OCI-LY1 (cell line): ENCODE results near the gene STK11IP.

ENCODE experiments used
- H2AFZ ChIP-seq: fragments of 200-600 bp; sonication (generic), shearing (Covaris generic); 2 replicates; pipeline ENCODE4 v1.6.0; 2014; ENCODE audit warnings: antibody characterized with exemption, mild to moderate bottlenecking, low read length
- H3F3A ChIP-seq: fragments of 200-600 bp; sonication (generic), shearing (Covaris generic); 2 replicates; pipeline ENCODE4 v1.6.0; 2014; ENCODE audit warnings: mild to moderate bottlenecking, antibody characterized with exemption, low read length, moderate library complexity; ENCODE audit not compliant: insufficient read depth
- H3K27ac ChIP-seq: fragments of 200-600 bp; sonication (generic); 2 replicates; pipeline ENCODE4 v1.5.1; 2014; ENCODE audit warnings: low read length, mixed run types, mild to moderate bottlenecking, low read depth; ENCODE audit not compliant: poor library complexity, severe bottlenecking
- H3K27me3 ChIP-seq: fragments of 200-600 bp; sonication (generic); 2 replicates; pipeline ENCODE4 v1.6.0; 2014; ENCODE audit warnings: antibody characterized with exemption, mild to moderate bottlenecking, low read length, moderate library complexity; ENCODE audit not compliant: insufficient read depth
- H3K36me3 ChIP-seq: fragments of 200-600 bp; sonication (generic); 2 replicates; pipeline ENCODE4 v1.6.1; 2014; ENCODE audit warnings: mild to moderate bottlenecking, antibody characterized with exemption, low read length, moderate library complexity, mixed read lengths; ENCODE audit not compliant: insufficient read depth
- H3K4me1 ChIP-seq: fragments of 200-600 bp; sonication (generic); 2 replicates; pipeline ENCODE4 v1.5.1; 2014; ENCODE audit warnings: mild to moderate bottlenecking, low read length, moderate library complexity; ENCODE audit not compliant: insufficient read depth, severe bottlenecking
- H3K4me2 ChIP-seq: fragments of 200-600 bp; sonication (generic), shearing (Covaris generic); 2 replicates; pipeline ENCODE4 v1.6.1; 2014; ENCODE audit warnings: low read length
- H3K4me3 ChIP-seq: fragments of 200-600 bp; sonication (generic); 2 replicates; pipeline ENCODE4 v1.5.1; 2014; ENCODE audit warnings: low read length, low read depth, mild to moderate bottlenecking, mixed read lengths; ENCODE audit not compliant: poor library complexity, severe bottlenecking
- H3K79me2 ChIP-seq: fragments of 200-600 bp; shearing (Covaris generic); 2 replicates; pipeline ENCODE4 v1.6.1; 2016; ENCODE audit warnings: mixed run types, low read length, mixed read lengths; ENCODE audit not compliant: insufficient read depth
- H3K9ac ChIP-seq: fragments of 200-600 bp; sonication (generic), shearing (Covaris generic); 2 replicates; pipeline ENCODE4 v1.6.1; 2014; ENCODE audit warnings: mild to moderate bottlenecking, low read length, mixed read lengths
- H3K9me2 ChIP-seq: fragments of 200-600 bp; sonication (generic), shearing (Covaris generic); 2 replicates; pipeline ENCODE4 v1.6.1; 2014; ENCODE audit warnings: low read depth, mild to moderate bottlenecking, low read length, mixed read lengths
- H3K9me3 ChIP-seq: fragments of 200-600 bp; shearing (Covaris generic); 2 replicates; pipeline ENCODE4 v1.6.1; 2014; ENCODE audit warnings: low read length, mixed read lengths
- H4K20me1 ChIP-seq: fragments of 200-600 bp; sonication (generic), shearing (Covaris generic); 2 replicates; pipeline ENCODE4 v1.6.0; 2016; ENCODE audit warnings: mild to moderate bottlenecking, low read length; ENCODE audit not compliant: insufficient read depth
- EZH2 ChIP-seq: fragments of 200-600 bp; sonication (generic), shearing (Covaris generic); IDR thresholded peaks from 2 replicates; pipeline ENCODE4 v1.8.0; 2017; ENCODE audit warnings: borderline replicate concordance, mixed run types, mild to moderate bottlenecking, antibody characterized with exemption, low read length, moderate library complexity, mixed read lengths
- TF ChIP-seq, protein P1 (sequence below): fragments of 200-600 bp; sonication (generic), shearing (Covaris generic); IDR thresholded peaks from 2 replicates; pipeline ENCODE4 v1.5.1; 2017; ENCODE audit warnings: mild to moderate bottlenecking, antibody characterized with exemption, low read length, moderate library complexity, mixed read lengths

STK11IP gene

DNA sequence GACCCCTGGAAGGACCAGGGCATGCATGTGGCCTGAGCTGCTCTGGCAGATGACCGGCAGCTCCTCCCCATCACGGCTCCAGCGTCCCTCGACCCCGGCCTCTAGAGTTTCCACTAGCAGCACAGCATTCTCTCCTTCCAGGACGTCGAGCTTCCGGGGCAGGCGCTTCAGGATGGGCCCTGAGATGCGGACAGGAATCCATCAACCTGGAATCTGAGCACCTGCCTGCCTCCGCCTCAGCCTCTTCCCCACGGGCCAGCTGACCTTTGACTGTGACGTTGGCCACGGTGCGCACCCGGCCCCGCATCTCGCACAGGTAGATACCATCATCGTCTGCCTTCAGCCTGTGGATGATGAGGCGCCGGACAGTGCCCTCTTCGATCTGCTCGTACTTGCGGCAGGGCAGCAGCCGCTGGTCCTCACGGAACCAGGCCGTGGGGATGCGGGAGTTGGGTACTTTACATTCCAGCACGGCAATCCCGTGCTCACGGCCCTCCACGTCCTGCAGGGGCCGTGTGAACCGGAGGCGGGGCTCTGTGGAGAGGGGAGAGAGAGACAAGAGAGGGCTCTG lies 29.8 kb upstream of the STK11IP start:
- no peaks in the 10 kb centered on the region for H3F3A ChIP-seq
- H3K4me2 ChIP-seq: no peak overlapping the region
- no peak overlapping the region for H3K9ac ChIP-seq
- H3K4me1 ChIP-seq: no peaks in the 10 kb centered on the region
- no peak overlapping the region for H3K4me3 ChIP-seq
- H3K9me3 ChIP-seq: no peaks in the 10 kb centered on the region
- H3K27me3 ChIP-seq: peaks cover 3% of the 10 kb centered on the region; the same call in 1 of the 2 replicates
- no peak overlapping the region for H2AFZ ChIP-seq
- no peaks in the 10 kb centered on the region for H3K79me2 ChIP-seq
- no peak for TF ChIP-seq EZH2
- TF ChIP-seq, protein P1, sequence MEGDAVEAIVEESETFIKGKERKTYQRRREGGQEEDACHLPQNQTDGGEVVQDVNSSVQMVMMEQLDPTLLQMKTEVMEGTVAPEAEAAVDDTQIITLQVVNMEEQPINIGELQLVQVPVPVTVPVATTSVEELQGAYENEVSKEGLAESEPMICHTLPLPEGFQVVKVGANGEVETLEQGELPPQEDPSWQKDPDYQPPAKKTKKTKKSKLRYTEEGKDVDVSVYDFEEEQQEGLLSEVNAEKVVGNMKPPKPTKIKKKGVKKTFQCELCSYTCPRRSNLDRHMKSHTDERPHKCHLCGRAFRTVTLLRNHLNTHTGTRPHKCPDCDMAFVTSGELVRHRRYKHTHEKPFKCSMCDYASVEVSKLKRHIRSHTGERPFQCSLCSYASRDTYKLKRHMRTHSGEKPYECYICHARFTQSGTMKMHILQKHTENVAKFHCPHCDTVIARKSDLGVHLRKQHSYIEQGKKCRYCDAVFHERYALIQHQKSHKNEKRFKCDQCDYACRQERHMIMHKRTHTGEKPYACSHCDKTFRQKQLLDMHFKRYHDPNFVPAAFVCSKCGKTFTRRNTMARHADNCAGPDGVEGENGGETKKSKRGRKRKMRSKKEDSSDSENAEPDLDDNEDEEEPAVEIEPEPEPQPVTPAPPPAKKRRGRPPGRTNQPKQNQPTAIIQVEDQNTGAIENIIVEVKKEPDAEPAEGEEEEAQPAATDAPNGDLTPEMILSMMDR: no peak
- H3K9me2 ChIP-seq: no peaks in the 10 kb centered on the region
- H3K27ac ChIP-seq: no peak overlapping the region
- no peaks in the 10 kb centered on the region for H4K20me1 ChIP-seq
- H3K36me3 ChIP-seq: no peaks in the 10 kb centered on the region

DNA sequence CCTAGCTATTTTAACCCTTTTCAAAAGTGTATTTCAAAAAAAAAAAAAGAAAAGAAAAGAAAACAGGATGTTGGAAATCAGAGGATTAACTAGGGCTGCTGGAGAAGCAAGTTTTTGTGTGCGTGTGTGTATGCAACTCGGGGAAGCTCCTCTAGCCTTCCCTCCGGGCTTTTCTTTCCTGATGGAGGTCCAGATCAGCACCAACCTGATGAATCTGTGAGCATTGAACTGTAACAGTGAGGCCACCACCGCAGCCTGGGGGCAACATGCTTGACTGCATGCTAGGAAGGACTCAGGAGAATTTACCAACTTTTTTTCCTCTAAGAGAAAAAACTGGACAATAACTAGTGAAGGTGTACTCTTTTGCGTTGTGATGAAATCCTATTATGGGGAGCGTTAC lies 28.6 kb upstream of the STK11IP start:
- TF ChIP-seq, protein P1: no peak
- TF ChIP-seq EZH2: no peak
- H3F3A ChIP-seq: no peaks in the 10 kb centered on the region
- H3K4me2 ChIP-seq: no peak overlapping the region
- H3K27ac ChIP-seq: no peak overlapping the region
- H3K36me3 ChIP-seq: no peaks in the 10 kb centered on the region
- H3K9me3 ChIP-seq: no peaks in the 10 kb centered on the region
- H3K4me3 ChIP-seq: no peak overlapping the region
- H3K9me2 ChIP-seq: no peaks in the 10 kb centered on the region
- no peak overlapping the region for H3K9ac ChIP-seq
- no peaks in the 10 kb centered on the region for H3K79me2 ChIP-seq
- no peaks in the 10 kb centered on the region for H4K20me1 ChIP-seq
- H3K27me3 ChIP-seq: peaks cover 3% of the 10 kb centered on the region; the same call in 1 of the 2 replicates
- H2AFZ ChIP-seq: no peak overlapping the region
- H3K4me1 ChIP-seq: no peaks in the 10 kb centered on the region

DNA sequence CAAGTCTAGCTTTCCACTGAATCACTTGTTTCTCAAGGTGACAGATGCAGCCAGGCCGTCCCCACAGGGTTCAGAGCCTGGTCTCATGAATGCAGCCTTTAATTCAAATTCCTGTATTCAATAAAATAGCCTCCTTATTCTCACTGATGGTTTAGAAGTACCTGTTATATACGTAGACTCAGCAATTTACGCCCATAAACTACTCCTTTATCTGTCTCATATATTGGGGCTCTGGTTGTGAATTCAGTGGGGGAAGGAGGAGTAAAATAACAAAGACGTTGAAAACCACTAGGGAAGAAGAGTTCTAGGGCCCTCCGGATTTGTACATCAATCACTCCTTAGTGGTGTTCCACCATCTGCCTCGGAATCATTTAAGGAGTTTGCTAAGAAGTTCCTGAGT lies 28.0 kb upstream of the STK11IP start:
- Histone ChIP-seq H3K4me2 (no peak overlapping the region), H3K79me2 (no peaks in the 10 kb centered on the region), H3K4me3 (no peak overlapping the region), H3K27me3 (no peaks in the 10 kb centered on the region), H3F3A (no peaks in the 10 kb centered on the region), H3K27ac (no peak overlapping the region), H4K20me1 (no peaks in the 10 kb centered on the region), H3K4me1 (no peaks in the 10 kb centered on the region), H3K9ac (no peak overlapping the region), H3K9me3 (no peaks in the 10 kb centered on the region), H3K36me3 (no peaks in the 10 kb centered on the region), H2AFZ (no peak overlapping the region), H3K9me2 (no peaks in the 10 kb centered on the region)
- no peak for TF ChIP-seq EZH2
- TF ChIP-seq, protein P1: no peak
